CD4-positive, alpha-beta T cell treated with Interleukin-2 at 100 ng/mL for 4 hours (primary cell): ENCODE results near the gene GDNF.
"Not testable (repeated sequence)": the region's sequence is repeated elsewhere in the genome, so short reads cannot be mapped to it uniquely, and the experiment has no call there.

ENCODE experiments used
- DNase-seq: peaks from one replicate; pipeline ENCODE4 v3.0.0-alpha.2; 2020; ENCODE audit warnings: low spot score

Gene GDNF

DNA sequence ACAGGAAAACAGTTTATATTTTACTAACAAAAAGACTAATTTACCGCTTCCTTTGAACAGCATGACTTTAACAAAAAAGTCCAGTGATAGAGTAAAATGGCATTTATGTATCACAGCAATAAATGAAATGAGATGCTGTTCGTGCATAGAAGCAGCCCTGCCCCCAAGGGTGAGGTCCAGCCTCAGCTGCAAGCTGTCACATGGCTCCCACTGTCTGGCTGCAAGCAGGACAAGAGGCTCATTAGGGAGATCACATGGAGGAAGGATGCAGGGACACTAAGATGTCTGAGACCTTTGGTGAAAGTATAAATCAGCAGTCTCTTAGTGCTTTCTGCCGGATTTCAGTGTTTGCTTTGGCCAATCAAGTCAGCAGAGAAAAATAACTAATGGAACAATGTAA lies 23.0 kb downstream of the GDNF start:
- no peak for DNase-seq

DNA sequence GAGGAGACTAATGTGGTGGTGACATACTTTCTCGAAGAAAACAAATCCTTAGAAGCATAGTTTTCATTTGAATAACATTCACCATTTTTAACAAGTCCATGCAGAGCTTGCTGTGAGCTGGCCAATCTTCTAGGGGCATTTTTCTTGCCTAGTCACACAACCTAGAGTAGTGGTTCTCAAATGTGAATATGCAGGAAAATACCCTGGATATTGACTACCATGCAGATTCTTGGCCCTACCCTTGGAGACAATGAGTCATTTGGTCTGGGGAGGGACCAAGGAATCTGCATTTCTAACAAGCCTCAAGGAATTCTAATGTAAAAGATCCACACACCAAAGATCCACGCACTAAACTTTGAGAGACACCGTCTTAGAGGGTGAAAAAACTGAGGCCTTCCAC lies 23.5 kb downstream of the GDNF start:
- DNase-seq = no peak

DNA sequence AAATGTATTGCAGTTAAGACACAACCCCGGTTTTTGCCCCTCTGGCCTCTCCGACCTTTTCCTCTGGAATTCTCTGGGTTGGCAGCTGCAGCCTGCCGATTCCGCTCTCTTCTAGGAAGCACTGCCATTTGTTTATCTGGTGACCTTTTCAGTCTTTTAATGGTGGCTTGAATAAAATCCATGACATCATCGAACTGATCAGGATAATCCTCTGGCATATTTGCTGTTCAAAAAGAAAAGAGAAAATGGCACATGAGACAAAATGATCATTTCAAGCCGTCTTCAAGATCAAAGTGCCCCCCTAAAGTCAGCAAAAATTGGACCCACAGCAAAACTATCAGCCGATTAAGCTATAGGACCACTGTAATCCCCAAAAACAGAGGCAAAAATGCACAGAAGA lies 23.9 kb downstream of the GDNF start:
- no peak for DNase-seq

DNA sequence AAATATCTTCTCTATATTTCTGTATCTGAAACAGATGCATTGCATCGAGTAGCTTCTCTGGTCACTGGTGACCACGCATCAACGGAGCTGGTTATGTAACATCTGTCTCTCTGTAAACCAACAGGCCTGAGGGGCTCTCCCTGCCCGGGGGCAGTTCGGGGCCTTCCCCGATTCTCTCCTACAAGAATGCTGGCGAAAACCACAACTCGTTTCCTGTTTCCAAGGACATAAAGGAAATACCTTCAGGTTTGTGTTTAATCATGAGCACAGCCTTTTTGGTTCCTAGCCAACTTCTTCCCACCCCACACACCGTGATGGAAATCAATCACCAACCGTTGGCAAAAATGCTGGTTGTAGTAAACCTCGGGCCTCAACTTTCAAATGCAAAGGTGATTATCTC lies 25.1 kb downstream of the GDNF start:
- DNase-seq = no peak

DNA sequence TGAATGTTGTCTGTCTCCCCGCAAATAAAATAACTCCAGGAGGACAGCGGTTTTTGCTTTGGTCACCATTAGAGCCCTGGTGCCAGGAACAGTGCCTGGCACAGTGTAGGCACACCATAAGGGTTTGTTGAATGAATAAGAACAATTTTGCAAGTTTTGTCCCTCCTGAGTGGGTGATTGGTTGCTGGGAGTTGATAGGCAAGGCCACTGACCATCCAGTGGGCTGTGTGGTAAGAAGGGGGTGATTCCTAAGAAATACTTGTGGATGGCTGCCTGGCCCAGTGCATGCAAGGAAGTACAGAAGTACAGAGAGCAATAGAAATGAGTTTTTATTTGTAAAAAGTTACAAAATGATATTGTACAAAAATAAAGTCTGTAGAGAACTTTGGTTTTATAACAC lies 27.5 kb downstream of the GDNF start:
- DNase-seq = no peak

DNA sequence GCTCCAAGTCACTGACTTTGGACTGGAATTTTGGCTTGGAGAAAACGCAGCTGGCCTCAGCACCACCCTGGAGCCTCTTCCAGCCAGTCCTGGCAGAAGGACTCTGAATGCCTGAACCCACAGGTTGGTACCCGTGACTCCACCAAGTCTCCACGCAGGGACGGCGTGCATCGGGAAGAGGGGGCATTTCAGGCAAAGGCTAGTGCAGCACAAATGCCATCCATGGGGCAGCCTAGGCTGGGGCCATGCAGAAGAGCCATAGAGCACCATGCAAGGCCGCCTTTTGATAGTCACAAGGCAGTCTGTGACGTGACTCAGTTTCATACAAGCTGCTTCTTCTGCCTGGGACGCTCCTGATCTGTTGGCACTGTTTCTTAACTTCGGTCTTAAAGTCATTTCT lies 28.0 kb downstream of the GDNF start:
- DNase-seq = no peak

DNA sequence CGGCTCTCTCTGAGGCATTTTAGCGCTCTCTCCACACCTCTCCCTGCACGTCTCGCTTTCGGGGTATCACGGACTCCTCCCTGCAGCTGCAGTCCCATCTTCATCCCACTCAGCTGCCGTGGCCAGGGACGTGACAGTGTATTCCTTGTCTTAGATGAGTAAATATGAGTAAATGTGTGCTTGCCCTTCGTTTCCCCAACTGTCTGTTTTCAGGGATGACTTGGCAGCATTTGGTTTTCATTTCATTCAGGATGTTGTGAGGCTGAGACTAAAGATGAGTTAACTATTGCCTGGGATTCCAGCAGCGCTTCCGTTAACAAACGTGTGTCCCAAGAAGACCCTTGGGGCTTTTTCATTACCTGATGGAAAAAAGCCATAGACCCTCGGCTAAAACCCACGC lies 29.5 kb downstream of the GDNF start:
- no peak for DNase-seq

DNA sequence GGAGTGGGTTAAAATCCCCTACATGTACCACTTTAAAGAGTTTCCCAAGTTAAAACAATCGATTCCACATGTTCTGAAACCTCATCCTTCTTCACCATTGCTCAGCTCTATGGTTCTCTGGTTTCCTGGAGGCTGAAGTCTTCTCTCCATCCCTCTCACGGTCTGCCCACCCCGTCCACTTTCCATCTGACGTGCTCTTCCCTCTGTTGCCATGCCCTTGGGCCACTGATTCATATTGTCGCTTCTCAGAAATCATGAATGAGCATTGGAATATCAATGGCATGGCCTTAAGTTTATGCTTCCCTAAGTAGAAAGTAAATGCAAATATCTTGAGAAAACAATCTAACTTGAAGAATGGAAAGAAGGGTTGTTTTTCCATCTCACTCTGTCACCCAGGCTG lies 30.9 kb downstream of the GDNF start:
- DNase-seq = no peak

DNA sequence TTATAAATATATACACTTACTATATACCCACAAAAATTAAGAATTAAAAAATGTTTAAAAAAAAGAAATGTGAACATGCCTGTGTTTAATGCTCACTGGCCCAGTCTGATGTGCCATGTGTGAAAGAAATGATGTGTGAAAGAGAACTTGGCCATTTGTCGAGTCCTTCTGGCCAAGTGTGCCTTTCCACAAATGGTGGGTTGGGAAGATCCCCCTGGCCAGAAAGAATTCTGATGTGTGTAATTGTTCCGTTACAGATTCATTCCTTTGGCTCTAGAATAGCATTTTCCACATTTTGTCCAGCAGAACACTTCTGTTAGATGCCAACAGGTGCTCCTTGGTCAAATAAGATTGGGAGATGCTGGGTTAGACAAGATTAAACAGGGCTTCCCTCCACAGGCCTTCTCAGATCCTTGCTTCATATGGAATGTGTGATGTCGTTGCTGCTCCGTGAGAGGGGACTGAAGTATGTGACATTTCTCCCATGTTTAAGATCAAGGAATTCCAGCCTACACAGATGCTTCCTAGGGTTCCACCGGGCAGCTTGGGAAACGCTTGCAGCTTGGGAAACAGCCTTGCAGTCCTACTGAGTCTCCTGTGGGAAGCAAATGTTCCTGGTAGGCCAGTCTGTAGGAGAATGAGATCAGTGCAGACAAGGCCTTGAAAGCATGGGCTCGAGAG lies 32.1 kb downstream of the GDNF start:
- DNase-seq = no peak

DNA sequence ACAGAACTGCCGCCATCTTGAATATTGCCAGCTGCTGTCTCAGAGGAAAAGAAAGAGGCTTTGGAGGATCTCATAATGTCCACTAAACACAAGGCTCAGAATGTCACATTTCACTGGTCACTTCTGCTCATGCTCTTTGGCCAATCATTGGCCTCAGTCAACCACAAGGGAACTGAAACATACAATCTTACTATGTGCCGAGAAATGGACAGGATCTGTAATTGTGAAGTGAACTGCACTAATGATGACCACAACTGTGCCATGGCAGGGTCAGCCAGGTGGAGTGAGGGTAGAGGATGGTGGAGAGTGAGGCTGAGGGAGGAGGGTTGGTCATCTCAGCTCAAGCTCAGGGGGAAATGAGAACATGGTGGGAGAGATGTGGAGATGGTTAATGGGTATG lies 32.8 kb downstream of the GDNF start:
- DNase-seq = no peak

DNA sequence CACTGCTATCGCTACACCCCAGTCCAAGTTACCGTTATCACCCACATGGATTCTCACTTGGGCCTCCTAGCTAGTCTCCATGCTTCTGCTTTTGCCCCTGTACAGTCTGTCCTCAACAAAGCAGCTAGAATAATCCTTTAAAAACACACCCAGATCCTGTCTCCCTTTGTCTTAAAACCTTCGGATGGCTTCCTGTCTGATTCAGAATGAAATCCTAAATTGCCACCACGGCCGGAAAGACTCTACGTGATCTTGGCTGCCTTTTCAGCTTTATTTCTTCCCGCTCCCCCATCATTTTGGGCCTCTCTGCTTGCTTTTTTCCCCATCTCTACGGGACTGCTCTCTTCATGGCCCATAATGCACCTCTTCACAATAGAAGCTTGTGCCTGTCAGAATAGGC lies 33.4 kb downstream of the GDNF start:
- DNase-seq = no peak

DNA sequence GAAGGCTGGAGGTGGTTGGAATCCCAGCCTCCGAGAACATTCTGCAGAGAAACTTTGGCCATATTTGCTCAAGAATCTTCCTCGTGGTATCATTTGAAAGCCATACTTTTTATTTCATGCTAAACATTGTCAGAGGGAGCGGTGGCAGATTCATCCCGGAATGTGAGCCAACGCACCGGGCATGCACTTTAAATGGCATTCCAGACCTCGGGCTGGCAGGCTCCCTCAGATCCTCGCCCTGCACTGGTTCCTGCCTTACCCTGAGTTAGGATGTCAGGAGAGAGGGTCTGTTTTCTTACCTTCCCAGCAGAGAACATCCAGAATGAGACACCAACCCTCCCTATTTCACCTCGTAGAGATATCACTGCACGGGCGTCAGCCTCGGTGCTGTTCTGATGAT lies 33.8 kb downstream of the GDNF start:
- no peak for DNase-seq

DNA sequence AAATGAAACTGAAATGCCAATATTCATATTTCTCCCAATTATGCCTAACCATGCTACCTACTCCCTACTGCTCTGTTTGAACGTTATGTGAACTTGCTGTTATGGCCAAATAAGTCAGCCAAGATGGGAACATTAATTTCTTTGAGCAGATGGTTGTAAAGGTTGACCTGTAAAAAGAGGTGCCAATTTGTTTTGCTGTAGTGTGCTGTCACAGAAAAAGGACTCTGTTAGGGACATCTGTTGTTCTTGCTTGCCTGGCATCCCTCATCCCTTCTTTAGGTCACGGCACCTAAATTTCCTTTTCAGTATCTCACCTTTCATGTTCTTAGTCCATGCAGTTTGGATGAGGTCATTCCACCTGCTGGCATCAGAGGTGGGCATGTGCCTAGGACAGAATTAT lies 35.4 kb downstream of the GDNF start:
- DNase-seq = no peak

DNA sequence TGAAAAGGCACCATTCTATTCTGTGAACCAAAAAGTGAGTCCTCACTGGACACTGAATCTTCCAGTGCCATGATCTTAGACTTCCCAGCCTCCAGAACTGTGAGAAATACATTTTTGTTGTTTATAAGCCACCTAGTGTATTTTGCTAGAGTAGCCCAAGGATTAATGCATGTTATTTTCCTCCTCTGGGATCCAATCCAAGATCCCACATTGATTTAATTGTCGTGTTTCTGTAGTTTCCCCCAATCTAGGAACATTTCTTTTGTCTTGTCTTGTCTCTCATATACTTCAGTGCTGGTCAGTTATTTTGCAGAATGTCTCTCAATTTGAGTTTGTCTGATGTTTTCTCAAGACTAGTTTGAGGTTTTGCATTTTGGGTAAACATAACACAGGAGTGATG lies 36.4 kb downstream of the GDNF start:
- DNase-seq = no peak

DNA sequence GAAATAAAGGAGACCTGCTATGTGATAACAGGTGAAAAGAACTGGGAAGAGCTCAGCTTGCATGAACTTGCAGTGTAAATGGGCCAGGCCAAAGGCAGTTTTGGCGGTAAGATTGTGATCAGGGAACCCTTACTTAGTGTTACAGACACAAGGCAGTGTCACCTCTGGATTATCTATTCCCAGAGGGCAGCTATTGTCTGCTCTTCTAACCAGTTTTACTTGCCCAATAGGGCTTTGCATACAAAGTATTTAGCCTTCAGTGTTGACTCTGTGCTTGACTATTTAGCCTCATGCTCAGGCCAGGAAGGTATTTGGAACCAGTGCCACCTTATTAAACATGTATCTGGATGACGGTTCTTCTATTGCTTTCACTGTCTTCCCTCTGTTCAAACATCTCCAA lies 38.3 kb downstream of the GDNF start:
- DNase-seq = no peak

DNA sequence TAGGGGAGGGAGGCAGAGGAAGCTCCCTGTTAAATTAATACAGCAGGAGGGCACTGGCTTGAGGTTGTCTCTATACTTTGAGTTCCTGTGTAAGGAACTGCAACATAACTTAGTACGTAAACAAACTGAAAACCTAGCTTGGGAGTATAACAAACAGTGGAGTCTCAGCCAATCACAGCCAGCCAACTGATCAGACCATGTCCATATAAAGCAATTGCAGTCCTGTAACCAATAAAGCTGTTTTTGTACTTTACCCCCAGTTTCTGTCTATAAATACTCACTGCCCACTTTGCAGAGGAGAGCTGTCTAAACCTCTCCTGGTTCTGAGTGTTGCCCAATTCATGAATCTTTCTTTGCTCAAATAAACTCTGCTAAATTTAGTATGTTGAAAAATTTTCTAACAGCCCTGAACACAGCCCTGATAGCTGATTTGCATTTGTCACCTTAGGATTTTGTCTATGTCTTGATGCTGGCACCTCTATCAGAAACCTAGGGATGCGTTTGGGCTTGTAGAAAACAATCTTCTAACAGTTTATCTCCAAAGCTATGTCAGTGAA lies 39.9 kb downstream of the GDNF start:
- no peak for DNase-seq

DNA sequence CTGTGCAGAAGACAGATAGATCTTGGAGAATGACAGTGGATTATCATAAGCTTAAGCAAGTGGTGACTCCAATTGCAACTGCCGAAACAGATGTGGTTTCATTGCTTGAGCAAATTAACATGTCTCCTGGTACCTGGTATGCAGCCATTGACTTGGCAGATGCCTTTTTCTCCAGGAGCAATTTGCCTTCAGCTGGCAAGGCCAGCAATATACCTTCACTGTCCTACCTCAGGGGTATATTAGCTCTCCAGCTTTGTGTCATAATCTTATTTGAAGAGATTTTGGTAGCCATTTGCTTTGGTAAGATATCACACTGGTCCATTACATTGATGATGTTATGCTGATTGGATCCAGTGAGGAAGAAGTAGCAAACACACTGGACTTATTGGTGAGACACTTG lies 43.4 kb downstream of the GDNF start:
- DNase-seq = not testable (repeated sequence)

DNA sequence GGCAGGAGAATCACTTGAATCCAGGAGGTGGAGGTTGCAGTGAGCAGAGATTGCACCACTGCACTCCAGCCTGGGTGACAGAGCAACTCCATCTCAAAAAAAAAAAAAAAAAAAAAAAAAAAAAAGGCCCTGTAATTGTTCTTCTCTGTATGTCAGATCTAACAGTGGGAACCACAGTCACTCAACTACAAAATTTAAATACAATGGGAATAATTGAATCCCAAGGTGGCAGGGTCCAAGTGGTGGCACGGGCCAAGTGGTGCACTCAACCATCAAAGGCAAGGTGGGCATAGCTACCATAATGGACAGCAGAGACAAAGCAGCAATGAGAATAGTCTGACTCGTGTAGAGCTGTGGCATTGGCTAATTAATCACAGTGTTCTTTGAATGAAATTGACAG lies 44.5 kb downstream of the GDNF start:
- not testable (repeated sequence) for DNase-seq

DNA sequence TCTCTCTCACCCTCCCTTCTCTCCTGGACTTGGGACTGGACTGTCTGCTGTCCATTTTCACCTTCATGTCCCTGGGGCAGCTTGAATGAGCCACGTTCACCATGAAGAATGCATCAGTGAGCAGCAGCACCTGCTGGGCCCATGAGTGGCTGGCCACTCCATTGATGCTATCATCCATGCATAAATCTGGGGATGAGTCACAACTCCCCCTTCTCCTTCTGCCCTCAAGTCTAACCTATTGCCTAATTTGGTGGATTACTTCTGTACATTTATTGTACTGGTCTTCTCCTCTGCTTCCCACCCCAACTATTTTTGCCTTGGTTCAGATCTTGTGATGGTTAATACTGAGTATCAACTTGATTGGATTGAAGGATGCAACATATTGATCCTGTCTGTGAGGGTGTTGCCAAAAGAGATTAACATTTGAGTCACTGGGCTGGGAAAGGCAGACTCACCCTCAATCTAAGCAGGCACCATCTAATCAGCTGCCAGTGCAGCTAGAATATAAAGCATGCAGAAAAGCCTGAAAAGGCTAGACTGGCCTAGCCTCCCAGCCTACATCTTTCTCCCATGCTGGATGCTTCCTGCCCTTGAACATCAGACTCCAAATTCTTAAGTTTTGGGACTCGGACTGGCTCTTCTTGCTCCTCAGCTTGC lies 46.7 kb downstream of the GDNF start:
- no peak for DNase-seq

DNA sequence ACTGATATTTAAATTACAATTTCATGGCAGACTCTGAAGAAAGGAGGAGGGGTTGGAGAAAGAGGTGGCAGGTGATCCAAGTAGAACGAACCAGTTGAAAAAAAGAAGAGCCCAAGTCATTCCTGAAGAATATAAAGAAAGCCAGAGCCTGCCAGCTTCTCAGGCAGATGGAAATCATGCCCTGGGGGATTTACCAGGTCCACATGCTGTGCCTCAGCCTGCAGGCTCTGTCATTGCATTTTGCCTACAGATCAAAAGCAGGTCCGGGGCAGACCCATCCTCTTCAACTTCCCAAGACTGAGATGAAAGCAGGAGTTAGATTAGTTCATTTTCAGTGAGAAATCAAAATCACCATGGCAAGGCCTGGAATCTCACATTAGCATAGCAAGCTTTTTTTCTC lies 48.5 kb downstream of the GDNF start:
- DNase-seq = no peak

DNA sequence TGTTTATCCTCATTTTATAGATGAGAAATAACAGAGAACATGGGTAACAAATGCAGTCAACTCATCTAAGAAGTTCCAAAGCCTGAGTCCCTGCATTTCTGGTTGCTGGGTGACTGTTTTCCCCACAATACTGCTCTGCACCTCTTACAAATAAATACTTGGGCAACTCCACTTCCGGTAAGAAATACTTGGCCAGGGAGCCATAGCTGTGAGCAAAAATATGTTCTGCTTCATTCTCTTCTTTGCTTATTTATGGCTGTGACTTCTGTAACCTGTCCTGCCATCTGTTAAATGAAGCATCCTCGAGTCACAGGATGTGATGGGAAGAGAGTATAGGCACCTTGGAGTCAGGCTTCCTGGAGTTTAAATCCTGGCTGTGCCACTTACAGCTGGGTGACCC lies 49.9 kb downstream of the GDNF start:
- DNase-seq = no peak

DNA sequence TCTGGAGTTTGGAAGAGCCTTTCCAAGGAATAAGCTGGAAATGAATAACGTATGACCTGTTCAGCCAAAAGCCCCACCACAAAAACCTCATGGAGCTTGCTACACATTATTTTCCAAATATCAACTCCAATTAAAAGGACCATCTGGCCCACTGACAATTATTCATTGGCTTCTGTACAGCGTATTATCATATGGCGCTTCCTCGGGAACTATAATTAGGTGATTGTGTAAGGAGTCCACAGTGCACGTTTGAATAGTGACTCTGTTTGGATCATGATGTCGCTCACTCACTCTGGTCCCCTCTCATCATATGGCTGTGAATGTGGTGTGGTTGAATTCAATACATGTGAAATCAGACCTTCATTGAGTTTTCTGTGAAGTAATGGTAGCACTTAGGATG lies 52.1 kb downstream of the GDNF start:
- DNase-seq = no peak

DNA sequence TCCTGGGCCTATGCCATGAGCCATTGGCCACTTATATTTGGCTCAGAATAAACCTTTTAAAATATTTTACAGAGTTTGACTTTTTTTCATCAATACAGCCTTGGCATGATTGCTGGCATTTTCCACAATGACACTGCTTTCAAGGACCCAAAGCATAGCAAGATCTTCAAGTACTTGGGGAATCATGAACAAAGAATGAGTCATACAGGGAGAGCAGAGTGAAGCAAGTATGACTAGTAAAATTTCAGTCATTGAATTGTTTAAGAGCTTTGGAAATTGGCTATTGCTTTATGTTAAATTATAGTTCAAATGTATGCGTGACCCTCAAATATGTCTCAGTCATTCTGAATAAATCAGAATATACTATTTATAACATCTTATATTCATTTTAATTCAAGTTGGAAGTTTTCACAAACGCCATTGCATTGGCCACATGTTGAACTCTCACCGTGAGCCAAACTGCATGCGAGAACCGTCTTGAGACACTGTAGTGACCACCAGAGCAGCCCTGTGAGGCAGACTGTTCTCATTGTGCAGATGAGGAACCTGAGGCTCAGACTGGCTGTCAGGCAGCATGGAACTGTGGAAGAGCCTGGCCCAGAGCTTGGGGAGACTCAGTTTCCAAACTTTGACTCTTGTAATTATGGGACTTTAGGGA lies 52.9 kb downstream of the GDNF start:
- DNase-seq = no peak
